GM12878 (cell line): ENCODE results near the gene LRRC41. TPM values are rescaled to one million over a fixed set of nuclear protein-coding genes. Genes with fewer than 3 reads are reported as not detected.

Source experiments
- CBFB ChIP-seq: IDR thresholded peaks from 2 replicates; pipeline ENCODE4 v1.6.1; 2016; ENCODE audit warnings: antibody characterized with exemption, low read depth
- CEBPB ChIP-seq, 2 experiments: fragments of 150-350 bp in 1 of 2; IDR thresholded peaks; 2 replicates each; pipeline ENCODE4 v1.6.1; 2012 to 2014; ENCODE audit warnings: low read depth in 2 of 2, low read length in 2 of 2, borderline replicate concordance in 1 of 2, inconsistent platforms in 1 of 2
- CREM ChIP-seq: IDR thresholded peaks from 2 replicates; pipeline ENCODE4 v1.6.1; 2014; ENCODE audit warnings: antibody characterized with exemption, low read depth
- DPF2 ChIP-seq: fragments of 450-650 bp; IDR thresholded peaks from 2 replicates; pipeline ENCODE4 v1.6.1; 2017; ENCODE audit warnings: mild to moderate bottlenecking
- EED ChIP-seq: sonication (generic); IDR thresholded peaks from 2 replicates; pipeline ENCODE4 v1.6.1; 2016; ENCODE audit warnings: antibody characterized with exemption, low read depth
- ETV6 ChIP-seq, 2 experiments: fragments of 450-650 bp in 1 of 2; IDR thresholded peaks in 1 of 2; conservative IDR thresholded peaks in 1 of 2; 2 replicates each; pipeline ENCODE4 v1.6.1; 2014; ENCODE audit warnings: antibody characterized with exemption in 1 of 2, borderline replicate concordance in 1 of 2, low read depth in 1 of 2, mild to moderate bottlenecking in 1 of 2, moderate library complexity in 1 of 2
- FOXM1 ChIP-seq: IDR thresholded peaks from 2 replicates; pipeline ENCODE4 v1.6.1; 2012; ENCODE audit warnings: low read depth, mild to moderate bottlenecking, inconsistent platforms, low read length, moderate library complexity
- GATAD2B ChIP-seq: fragments of 450-650 bp; conservative IDR thresholded peaks from 2 replicates; pipeline ENCODE4 v1.6.1; 2017; ENCODE audit warnings: low read depth, mild to moderate bottlenecking, moderate library complexity
- HDGF ChIP-seq: fragments of 450-650 bp; IDR thresholded peaks from 2 replicates; pipeline ENCODE4 v1.6.1; 2016; ENCODE audit warnings: antibody characterized with exemption
- IKZF1 ChIP-seq: fragments of 450-650 bp; conservative IDR thresholded peaks from 2 replicates; pipeline ENCODE4 v1.6.1; 2017; ENCODE audit warnings: antibody characterized with exemption, mild to moderate bottlenecking
- IKZF2 ChIP-seq, 2 experiments: fragments of 450-650 bp; IDR thresholded peaks; 2 replicates each; pipeline ENCODE4 v1.6.1; 2017; ENCODE audit warnings: mild to moderate bottlenecking in 2 of 2, moderate library complexity in 2 of 2
- JUNB ChIP-seq: IDR thresholded peaks from 2 replicates; pipeline ENCODE4 v1.6.1; 2016; ENCODE audit warnings: antibody characterized with exemption, mild to moderate bottlenecking
- MEF2B ChIP-seq: fragments of 450-650 bp; IDR thresholded peaks from 2 replicates; pipeline ENCODE4 v1.6.1; 2018; ENCODE audit warnings: mild to moderate bottlenecking, moderate library complexity; ENCODE audit not compliant: partially characterized antibody, poor library complexity, severe bottlenecking
- NBN ChIP-seq: fragments of 450-650 bp; IDR thresholded peaks from 2 replicates; pipeline ENCODE4 v1.6.1; 2016
- NFIC ChIP-seq: IDR thresholded peaks from 2 replicates; pipeline ENCODE4 v1.6.1; 2012; ENCODE audit warnings: low read depth, mild to moderate bottlenecking, inconsistent platforms, low read length, moderate library complexity
- NR2F1 ChIP-seq: fragments of 450-650 bp; conservative IDR thresholded peaks from 2 replicates; pipeline ENCODE4 v1.6.1; 2017; ENCODE audit warnings: mild to moderate bottlenecking
- PML ChIP-seq: IDR thresholded peaks from 2 replicates; pipeline ENCODE4 v1.6.1; 2012; ENCODE audit warnings: low read length, inconsistent platforms
- SKIL ChIP-seq: fragments of 450-650 bp; IDR thresholded peaks from 2 replicates; pipeline ENCODE4 v1.6.1; 2017; ENCODE audit warnings: mild to moderate bottlenecking, low read depth, inconsistent platforms; ENCODE audit not compliant: poor library complexity, severe bottlenecking
- SMARCA5 ChIP-seq: fragments of 450-650 bp; IDR thresholded peaks from 2 replicates; pipeline ENCODE4 v1.6.1; 2017; ENCODE audit warnings: mild to moderate bottlenecking
- TBL1XR1 ChIP-seq: IDR thresholded peaks from 2 replicates; pipeline ENCODE4 v1.6.1; 2012; ENCODE audit warnings: low read depth, low read length, improper control_type of control experiment
- ZNF384 ChIP-seq: IDR thresholded peaks from 2 replicates; pipeline ENCODE4 v1.6.1; 2012; ENCODE audit warnings: low read depth, mild to moderate bottlenecking, low read length, improper control_type of control experiment, borderline replicate concordance
- polyA plus RNA-seq, 11 experiments: library from polyadenylated mRNA; depleted of rRNA in 4 of 11; unstranded in 6 of 11; stranded (reverse) in 5 of 11; fragments of >200 nt; fragmentation: Nextera tagmentation in 4 of 11; fragmentation: Illumina TruSeq in 1 of 11; extraction: Ambion mirVana in 4 of 11; extraction: Trizol in 1 of 11; gene quantifications; 1 replicate in 1 of 11; 2 replicates in 10 of 11; pipeline versions ENCODE4 v1.2.1 to v1.2.3, GENCODE V29; 2011 to 2016; ENCODE audit warnings: inconsistent platforms in 2 of 11, missing spikeins in 2 of 11, low read depth in 1 of 11
- total RNA-seq, 4 experiments: library from RNA; depleted of rRNA in 3 of 4; stranded (reverse); fragments of >200 nt in 3 of 4; fragmentation: Illumina TruSeq in 1 of 4; extraction: Trizol in 1 of 4; gene quantifications; 2 replicates each; pipeline versions ENCODE4 v1.2.1 to v1.2.3, GENCODE V29; 2013 to 2021
- TF ChIP-seq, protein P1 (sequence below): fragments of 450-650 bp; IDR thresholded peaks from 2 replicates; pipeline ENCODE4 v1.6.1; 2016; ENCODE audit warnings: mild to moderate bottlenecking
- TF ChIP-seq, protein P2 (sequence below): fragments of 450-650 bp; IDR thresholded peaks from 2 replicates; pipeline ENCODE4 v1.6.1; 2017; ENCODE audit warnings: mild to moderate bottlenecking, moderate library complexity

Gene LRRC41
- total and polyA plus RNA-seq, 10 of the 15 experiments (the other 5 are each of a cell fraction or from before 2014, with no cell fraction given): 12.0 to 79.9 (median 48.5) TPM

GRCh38 chr1:46325285-46326076, 22.1 kb upstream of the LRRC41 start (continued):
- TF ChIP-seq TBL1XR1: 0 out of 2 replicates have a peak, but pooled peaks have one; percentile 37
- TF ChIP-seq, protein P1, sequence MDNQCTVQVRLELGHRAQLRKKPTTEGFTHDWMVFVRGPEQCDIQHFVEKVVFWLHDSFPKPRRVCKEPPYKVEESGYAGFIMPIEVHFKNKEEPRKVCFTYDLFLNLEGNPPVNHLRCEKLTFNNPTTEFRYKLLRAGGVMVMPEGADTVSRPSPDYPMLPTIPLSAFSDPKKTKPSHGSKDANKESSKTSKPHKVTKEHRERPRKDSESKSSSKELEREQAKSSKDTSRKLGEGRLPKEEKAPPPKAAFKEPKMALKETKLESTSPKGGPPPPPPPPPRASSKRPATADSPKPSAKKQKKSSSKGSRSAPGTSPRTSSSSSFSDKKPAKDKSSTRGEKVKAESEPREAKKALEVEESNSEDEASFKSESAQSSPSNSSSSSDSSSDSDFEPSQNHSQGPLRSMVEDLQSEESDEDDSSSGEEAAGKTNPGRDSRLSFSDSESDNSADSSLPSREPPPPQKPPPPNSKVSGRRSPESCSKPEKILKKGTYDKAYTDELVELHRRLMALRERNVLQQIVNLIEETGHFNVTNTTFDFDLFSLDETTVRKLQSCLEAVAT: peak; percentile 59
- TF ChIP-seq CEBPB (IDR thresholded peaks at IDR 0.05; ENCODE audit: borderline replicate concordance in 1 of 2, low read depth in 2 of 2, low read length in 2 of 2): 0 out of 4 replicates have a peak, but pooled peaks of 1 of the 2 experiments have one; percentile 44
- peak; percentile 75 for TF ChIP-seq PML
- TF ChIP-seq EED: peak; percentile 77
- TF ChIP-seq, protein P2, sequence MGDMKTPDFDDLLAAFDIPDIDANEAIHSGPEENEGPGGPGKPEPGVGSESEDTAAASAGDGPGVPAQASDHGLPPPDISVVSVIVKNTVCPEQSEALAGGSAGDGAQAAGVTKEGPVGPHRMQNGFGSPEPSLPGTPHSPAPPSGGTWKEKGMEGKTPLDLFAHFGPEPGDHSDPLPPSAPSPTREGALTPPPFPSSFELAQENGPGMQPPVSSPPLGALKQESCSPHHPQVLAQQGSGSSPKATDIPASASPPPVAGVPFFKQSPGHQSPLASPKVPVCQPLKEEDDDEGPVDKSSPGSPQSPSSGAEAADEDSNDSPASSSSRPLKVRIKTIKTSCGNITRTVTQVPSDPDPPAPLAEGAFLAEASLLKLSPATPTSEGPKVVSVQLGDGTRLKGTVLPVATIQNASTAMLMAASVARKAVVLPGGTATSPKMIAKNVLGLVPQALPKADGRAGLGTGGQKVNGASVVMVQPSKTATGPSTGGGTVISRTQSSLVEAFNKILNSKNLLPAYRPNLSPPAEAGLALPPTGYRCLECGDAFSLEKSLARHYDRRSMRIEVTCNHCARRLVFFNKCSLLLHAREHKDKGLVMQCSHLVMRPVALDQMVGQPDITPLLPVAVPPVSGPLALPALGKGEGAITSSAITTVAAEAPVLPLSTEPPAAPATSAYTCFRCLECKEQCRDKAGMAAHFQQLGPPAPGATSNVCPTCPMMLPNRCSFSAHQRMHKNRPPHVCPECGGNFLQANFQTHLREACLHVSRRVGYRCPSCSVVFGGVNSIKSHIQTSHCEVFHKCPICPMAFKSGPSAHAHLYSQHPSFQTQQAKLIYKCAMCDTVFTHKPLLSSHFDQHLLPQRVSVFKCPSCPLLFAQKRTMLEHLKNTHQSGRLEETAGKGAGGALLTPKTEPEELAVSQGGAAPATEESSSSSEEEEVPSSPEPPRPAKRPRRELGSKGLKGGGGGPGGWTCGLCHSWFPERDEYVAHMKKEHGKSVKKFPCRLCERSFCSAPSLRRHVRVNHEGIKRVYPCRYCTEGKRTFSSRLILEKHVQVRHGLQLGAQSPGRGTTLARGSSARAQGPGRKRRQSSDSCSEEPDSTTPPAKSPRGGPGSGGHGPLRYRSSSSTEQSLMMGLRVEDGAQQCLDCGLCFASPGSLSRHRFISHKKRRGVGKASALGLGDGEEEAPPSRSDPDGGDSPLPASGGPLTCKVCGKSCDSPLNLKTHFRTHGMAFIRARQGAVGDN: peak; percentile 55; the same call in 1 of the 2 replicates
- TF ChIP-seq SKIL: peak; percentile 87
- peak; percentile 68 to 82; a peak in 3 of 4 replicates for TF ChIP-seq IKZF2 (IDR thresholded peaks at IDR 0.05)
- peak; percentile 86 for TF ChIP-seq NFIC
- peak; percentile 47; the same call in 1 of the 2 replicates for TF ChIP-seq IKZF1
- TF ChIP-seq FOXM1: peak; percentile 66; the same call in 1 of the 2 replicates
- TF ChIP-seq CBFB: 0 out of 2 replicates have a peak, but pooled peaks have one; percentile 33
- TF ChIP-seq ZNF384: peak; percentile 72; the same call in 1 of the 2 replicates
- 0 out of 4 replicates have a peak, but pooled peaks of 1 of the 2 experiments have one; percentile 12 for TF ChIP-seq ETV6 (conservative IDR thresholded peaks at IDR 0.05 in 1 of 2, IDR thresholded peaks at IDR 0.05 in 1 of 2; ENCODE audit: borderline replicate concordance in 1 of 2, low read depth in 1 of 2)
- TF ChIP-seq MEF2B: peak; percentile 72
- peak; percentile 66; the same call in 1 of the 2 replicates for TF ChIP-seq DPF2
- TF ChIP-seq NBN: peak; percentile 74
- TF ChIP-seq SMARCA5: peak; percentile 39; the same call in 1 of the 2 replicates
- TF ChIP-seq NR2F1: peak; percentile 29; the same call in 1 of the 2 replicates
- 0 out of 2 replicates have a peak, but pooled peaks have one; percentile 27 for TF ChIP-seq HDGF
- TF ChIP-seq GATAD2B: peak; percentile 65
- TF ChIP-seq JUNB: peak; percentile 60
- TF ChIP-seq CREM: peak; percentile 60; the same call in 1 of the 2 replicates
